WTC11 (cell line): ENCODE measurements around the gene IRF4.

Experiments
- ELF4 ChIP-seq: sonication (generic); formaldehyde crosslinking; IDR thresholded peaks from 2 replicates; pipeline ENCODE4 v1.8.1; 2022; ENCODE audit warnings: low read depth, mild to moderate bottlenecking, moderate library complexity, missing genetic modification reagents
- IRF2 ChIP-seq: sonication (generic); formaldehyde crosslinking; IDR thresholded peaks from 2 replicates; pipeline ENCODE4 v1.8.0; 2022; ENCODE audit warnings: low read depth, missing genetic modification reagents, borderline replicate concordance
- TF ChIP-seq, protein P1 (sequence below): fragments of 200-600 bp; IDR thresholded peaks from 2 replicates; pipeline ENCODE4 v1.8.0; 2022; ENCODE audit warnings: antibody characterized with exemption
- TF ChIP-seq, protein P2 (sequence below): sonication (generic); formaldehyde crosslinking; IDR thresholded peaks from 2 replicates; pipeline ENCODE4 v1.8.0; 2022; ENCODE audit warnings: mild to moderate bottlenecking, missing genetic modification reagents
- TF ChIP-seq, protein P3 (sequence below): sonication (generic); formaldehyde crosslinking; IDR thresholded peaks from 2 replicates; pipeline ENCODE4 v1.8.0; 2022; ENCODE audit warnings: missing genetic modification reagents
- TF ChIP-seq, protein P4 (sequence below): sonication (generic); formaldehyde crosslinking; IDR thresholded peaks from 2 replicates; pipeline ENCODE4 v1.8.0; 2022; ENCODE audit warnings: mild to moderate bottlenecking, missing genetic modification reagents
- TF ChIP-seq, protein P5 (sequence below): fragments of 250-450 bp; sonication (Bioruptor Pico); IDR thresholded peaks from 2 replicates; pipeline ENCODE4 v2.1.2; 2022; ENCODE audit warnings: mild to moderate bottlenecking, moderate library complexity
- TF ChIP-seq, protein P6 (sequence below): sonication (generic); formaldehyde crosslinking; conservative IDR thresholded peaks from 2 replicates; pipeline ENCODE4 v1.8.1; 2022; ENCODE audit warnings: mild to moderate bottlenecking, missing genetic modification reagents

DNA sequence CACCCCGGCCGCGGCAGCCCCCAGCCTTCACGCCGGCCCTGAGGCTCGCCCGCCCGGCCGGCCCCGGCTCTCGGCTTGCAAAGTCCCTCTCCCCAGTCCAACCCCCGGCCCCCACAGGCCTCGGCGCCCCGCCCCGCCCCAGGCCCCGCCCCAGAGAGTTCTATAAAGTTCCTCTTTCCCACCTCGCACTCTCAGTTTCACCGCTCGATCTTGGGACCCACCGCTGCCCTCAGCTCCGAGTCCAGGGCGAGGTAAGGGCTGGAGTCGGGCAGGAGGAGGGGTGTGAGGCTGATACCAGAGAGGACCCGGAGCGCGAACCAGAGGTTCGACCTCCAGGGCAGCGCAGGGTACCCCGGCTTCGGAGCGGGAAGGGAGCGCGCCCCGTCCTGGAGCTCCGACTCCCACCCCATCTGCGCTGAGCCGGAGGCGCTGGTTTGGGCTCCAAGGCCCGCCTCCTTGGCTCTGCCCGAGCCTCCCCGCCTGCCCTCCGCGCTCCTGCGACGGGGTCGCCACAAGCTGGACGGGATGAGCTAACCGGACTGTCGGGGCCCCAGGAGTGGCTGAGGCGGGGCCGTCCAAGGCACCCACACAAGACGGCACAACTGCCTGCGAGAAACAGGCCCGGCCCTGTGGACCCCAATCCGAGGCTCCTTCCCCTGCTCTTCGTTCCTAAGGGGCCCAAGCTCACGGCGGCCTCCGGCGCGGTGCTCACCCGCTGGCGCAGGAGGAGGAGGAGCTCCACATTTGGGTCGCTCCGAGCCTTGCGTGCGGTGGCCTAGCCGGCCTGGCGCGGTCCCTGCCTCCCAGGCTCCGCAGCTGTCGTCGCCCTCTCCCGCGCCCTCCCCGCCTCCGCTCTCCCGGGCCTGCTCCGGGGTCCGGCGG lies at the start of gene IRF4:
- TF ChIP-seq, protein P1, sequence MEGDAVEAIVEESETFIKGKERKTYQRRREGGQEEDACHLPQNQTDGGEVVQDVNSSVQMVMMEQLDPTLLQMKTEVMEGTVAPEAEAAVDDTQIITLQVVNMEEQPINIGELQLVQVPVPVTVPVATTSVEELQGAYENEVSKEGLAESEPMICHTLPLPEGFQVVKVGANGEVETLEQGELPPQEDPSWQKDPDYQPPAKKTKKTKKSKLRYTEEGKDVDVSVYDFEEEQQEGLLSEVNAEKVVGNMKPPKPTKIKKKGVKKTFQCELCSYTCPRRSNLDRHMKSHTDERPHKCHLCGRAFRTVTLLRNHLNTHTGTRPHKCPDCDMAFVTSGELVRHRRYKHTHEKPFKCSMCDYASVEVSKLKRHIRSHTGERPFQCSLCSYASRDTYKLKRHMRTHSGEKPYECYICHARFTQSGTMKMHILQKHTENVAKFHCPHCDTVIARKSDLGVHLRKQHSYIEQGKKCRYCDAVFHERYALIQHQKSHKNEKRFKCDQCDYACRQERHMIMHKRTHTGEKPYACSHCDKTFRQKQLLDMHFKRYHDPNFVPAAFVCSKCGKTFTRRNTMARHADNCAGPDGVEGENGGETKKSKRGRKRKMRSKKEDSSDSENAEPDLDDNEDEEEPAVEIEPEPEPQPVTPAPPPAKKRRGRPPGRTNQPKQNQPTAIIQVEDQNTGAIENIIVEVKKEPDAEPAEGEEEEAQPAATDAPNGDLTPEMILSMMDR: no peak
- TF ChIP-seq, protein P2, sequence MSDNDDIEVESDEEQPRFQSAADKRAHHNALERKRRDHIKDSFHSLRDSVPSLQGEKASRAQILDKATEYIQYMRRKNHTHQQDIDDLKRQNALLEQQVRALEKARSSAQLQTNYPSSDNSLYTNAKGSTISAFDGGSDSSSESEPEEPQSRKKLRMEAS: no peak
- no peak for TF ChIP-seq IRF2 (CRISPR knock-in tag)
- no peak for TF ChIP-seq ELF4
- TF ChIP-seq, protein P3, sequence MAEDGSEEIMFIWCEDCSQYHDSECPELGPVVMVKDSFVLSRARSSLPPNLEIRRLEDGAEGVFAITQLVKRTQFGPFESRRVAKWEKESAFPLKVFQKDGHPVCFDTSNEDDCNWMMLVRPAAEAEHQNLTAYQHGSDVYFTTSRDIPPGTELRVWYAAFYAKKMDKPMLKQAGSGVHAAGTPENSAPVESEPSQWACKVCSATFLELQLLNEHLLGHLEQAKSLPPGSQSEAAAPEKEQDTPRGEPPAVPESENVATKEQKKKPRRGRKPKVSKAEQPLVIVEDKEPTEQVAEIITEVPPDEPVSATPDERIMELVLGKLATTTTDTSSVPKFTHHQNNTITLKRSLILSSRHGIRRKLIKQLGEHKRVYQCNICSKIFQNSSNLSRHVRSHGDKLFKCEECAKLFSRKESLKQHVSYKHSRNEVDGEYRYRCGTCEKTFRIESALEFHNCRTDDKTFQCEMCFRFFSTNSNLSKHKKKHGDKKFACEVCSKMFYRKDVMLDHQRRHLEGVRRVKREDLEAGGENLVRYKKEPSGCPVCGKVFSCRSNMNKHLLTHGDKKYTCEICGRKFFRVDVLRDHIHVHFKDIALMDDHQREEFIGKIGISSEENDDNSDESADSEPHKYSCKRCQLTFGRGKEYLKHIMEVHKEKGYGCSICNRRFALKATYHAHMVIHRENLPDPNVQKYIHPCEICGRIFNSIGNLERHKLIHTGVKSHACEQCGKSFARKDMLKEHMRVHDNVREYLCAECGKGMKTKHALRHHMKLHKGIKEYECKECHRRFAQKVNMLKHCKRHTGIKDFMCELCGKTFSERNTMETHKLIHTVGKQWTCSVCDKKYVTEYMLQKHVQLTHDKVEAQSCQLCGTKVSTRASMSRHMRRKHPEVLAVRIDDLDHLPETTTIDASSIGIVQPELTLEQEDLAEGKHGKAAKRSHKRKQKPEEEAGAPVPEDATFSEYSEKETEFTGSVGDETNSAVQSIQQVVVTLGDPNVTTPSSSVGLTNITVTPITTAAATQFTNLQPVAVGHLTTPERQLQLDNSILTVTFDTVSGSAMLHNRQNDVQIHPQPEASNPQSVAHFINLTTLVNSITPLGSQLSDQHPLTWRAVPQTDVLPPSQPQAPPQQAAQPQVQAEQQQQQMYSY (CRISPR knock-in tag): no peak
- TF ChIP-seq, protein P4, sequence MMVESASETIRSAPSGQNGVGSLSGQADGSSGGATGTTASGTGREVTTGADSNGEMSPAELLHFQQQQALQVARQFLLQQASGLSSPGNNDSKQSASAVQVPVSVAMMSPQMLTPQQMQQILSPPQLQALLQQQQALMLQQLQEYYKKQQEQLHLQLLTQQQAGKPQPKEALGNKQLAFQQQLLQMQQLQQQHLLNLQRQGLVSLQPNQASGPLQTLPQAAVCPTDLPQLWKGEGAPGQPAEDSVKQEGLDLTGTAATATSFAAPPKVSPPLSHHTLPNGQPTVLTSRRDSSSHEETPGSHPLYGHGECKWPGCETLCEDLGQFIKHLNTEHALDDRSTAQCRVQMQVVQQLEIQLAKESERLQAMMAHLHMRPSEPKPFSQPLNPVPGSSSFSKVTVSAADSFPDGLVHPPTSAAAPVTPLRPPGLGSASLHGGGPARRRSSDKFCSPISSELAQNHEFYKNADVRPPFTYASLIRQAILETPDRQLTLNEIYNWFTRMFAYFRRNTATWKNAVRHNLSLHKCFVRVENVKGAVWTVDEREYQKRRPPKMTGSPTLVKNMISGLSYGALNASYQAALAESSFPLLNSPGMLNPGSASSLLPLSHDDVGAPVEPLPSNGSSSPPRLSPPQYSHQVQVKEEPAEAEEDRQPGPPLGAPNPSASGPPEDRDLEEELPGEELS (CRISPR knock-in tag): no peak
- TF ChIP-seq, protein P5, sequence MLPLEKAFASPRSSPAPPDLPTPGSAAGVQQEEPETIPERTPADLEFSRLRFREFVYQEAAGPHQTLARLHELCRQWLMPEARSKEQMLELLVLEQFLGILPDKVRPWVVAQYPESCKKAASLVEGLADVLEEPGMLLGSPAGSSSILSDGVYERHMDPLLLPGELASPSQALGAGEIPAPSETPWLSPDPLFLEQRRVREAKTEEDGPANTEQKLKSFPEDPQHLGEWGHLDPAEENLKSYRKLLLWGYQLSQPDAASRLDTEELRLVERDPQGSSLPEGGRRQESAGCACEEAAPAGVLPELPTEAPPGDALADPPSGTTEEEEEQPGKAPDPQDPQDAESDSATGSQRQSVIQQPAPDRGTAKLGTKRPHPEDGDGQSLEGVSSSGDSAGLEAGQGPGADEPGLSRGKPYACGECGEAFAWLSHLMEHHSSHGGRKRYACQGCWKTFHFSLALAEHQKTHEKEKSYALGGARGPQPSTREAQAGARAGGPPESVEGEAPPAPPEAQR: no peak
- TF ChIP-seq, protein P6, sequence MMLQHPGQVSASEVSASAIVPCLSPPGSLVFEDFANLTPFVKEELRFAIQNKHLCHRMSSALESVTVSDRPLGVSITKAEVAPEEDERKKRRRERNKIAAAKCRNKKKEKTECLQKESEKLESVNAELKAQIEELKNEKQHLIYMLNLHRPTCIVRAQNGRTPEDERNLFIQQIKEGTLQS (CRISPR knock-in tag): no peak
